Loucy (cell line): ENCODE measurements around the gene CCDC138.

ENCODE experiments used
- CTCF ChIP-seq: fragments of 200-600 bp; sonication (generic); conservative IDR thresholded peaks from 2 replicates; pipeline ENCODE4 v1.5.1; 2014; ENCODE audit warnings: mild to moderate bottlenecking, antibody characterized with exemption, low read length
- EZH2phosphoT487 ChIP-seq: fragments of 200-600 bp; IDR thresholded peaks from 2 replicates; pipeline ENCODE4 v1.6.1; 2018; ENCODE audit warnings: antibody characterized with exemption, mild to moderate bottlenecking, moderate library complexity, borderline replicate concordance

DNA sequence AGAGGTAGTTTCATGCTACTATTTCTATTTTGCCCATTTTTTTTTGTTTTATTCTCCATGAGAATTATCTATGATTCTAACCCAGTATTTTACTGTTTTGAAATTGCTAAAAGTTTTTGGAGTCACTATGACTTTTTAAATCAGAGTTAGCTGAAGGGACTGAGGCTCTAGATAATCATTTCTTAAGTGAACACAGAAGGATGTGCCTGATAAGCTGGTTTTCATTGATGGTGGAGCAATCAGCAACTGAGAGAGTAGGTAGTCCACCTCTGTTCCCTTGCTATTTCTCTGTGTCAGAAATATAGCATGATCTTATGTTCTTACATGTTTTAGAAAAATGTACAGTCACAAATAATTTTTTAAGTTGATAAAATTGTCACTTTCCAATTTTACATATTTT lies 59.4 kb downstream of the CCDC138 start:
- TF ChIP-seq CTCF (no peak), EZH2phosphoT487 (no peak)
